IPS DF 19.7 (cell line): ENCODE data around the gene PHF14.

Experiments
- DNase-seq: peaks from one replicate; pipeline ENCODE4 v3.0.0-alpha.2; 2013; ENCODE audit warnings: low read depth, low spot score

The PHF14 gene

DNA sequence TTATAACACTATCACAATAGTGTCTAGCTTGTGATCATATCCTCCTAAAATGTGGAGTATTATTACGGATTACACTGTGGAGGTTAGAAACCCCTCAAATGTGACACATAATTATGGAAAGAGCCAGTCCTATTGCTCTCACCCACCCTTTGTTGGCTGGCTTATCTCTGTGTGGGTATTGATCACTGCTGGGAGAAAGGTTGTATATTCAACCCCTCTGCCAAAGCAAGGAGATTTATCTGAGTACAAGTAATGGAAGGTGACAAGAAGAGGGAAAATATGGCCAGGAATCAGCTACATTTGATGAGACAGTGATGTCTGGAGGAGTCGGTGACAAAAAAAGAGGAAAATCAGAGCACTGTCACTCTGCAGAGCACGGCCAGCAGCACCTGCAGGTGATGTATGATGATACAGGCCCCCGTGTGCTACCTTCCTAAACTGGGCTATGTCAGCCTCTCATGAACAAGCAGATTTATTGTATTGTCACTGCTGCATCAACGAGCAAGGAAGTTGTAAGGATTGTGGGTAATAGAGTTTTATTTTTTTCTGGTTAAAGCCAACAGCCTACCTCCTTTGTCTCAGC is 235.3 kb downstream of the PHF14 start:
- no peak for DNase-seq

DNA sequence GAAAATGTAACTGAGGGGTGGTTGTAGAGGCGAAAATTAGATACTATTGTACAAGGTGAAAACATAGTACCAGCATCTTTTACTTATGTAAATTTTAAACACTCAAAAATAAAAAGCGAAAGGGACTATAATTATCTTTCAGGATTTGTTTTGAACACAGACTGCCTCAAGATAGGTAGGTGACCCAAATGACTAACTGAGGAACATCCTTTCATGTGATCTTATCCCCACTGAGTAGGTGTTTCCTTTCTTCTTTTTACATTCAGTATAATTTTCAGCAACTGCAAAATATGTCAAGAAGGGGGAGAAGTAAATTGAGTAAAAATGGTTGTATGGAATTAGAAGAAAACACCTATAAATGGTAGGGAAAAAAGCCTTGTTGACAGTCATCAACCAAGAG is 236.7 kb downstream of the PHF14 start:
- DNase-seq, result no peak

DNA sequence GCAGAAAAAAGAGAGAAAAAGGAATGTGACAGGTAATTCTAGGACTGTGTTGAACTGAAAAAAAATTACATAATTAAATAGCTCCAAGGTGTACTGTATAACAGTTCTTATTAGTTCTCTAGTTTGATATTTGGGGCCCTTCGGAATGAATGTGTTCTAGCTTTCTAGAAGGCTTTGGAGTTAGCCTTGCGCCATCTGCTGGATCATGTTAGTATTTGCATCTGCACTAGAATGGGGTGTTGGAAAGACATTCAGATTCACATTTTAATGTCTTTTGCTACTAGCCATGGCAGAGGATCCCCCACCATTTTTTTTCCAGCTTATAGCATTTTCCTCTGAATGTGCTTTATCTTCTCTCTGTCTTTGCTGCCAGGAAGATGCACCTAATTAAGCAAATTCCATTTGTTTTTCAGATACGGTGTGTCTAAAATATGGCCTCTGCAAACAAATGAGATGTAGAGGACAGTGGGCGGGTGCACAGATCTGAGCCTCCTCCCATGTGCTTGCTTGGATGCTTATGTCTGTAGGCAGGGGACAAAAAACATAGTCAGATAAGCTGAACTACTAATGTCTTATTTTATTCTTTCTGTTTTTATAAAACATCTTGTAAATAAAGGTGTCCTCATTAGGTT is 238.5 kb downstream of the PHF14 start:
- DNase-seq, result no peak

DNA sequence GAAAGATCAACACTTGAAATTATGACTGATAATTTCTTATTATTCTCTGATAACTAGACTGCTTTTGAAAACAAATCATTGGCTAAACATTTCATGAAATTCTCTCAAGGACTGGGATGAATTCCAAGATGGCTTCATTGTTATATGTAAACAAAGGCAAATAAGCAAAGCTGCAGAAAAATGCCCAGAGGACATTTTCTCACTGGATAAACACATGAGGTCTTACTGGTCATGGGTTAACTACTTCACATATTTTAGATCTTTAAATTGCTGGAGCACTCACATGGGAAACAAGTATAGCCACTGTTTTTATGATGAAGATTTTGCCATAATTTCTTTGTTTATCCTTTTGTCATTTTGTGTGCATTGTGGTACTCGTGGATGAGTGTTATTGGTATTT is 239.1 kb downstream of the PHF14 start:
- DNase-seq, result no peak

DNA sequence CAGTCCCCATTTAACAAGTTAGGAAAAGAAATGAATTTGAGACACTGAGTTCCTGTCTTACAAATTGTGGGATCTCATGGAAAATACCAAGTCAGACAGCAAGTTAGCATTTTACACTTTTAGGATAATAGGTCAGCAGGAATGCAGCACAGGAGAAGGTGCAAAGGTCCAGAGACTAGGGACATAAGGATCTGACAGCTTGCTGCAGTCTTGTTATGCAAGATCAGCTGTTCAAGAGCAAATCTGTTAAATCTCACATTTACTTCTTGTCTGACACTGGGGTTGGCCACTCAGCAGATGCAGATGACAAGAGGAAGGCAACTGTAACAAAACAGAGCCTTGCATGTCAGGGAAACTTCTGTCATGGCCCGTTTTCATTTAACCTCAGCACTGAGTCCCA is 239.6 kb downstream of the PHF14 start:
- no peak for DNase-seq

DNA sequence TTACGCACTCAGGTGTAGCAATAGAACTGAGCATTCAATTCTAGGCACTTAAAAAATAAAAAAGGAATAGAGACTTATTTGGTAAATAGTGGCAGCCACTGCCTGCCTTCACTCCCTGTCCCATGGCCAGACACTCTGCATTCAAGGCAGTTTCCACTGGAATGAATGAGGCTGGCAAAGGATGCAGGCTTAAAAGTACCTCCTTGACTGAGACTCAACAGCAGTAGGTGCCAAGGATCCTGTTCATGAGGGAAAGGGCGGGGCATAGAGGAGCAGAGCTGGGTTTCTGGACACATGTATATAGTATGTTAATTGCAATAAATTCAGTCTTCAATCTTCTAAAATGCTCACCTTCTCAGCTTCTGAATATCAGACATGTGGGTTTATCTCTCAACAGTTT is 242.6 kb downstream of the PHF14 start:
- DNase-seq, result no peak

DNA sequence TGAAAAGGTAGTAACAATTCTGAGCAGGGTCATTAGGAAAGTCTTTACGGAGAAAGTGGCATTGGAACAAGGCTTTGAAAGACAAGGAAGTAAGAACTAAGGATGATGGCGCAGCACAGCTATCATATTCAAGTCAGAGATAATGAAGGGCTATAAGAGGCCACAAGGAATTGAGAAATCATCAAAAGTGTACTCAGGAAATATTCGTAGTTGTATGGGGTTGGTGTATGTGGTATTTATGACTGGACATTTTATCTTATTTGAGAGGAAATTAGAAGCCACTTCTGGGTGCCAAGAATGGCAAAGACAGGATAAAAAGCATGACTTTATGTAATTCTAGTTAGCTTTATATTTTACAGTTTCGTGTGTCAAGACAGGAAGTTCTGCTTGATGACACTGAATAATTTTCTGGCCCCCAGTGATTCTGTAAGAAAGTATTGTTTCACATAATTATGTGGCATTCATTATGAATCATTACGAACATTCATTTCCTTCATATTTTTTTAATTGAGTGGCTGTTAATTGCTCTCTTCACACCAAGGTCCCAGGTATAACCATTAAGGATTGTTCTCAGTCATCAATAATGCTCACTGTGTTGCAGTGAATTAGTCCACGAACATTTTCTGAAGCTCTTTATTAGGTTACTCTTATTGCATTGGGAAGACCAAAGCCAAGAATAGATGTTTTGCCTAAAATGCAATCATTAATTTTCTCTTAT is 244.3 kb downstream of the PHF14 start:
- no peak for DNase-seq
